H7 (cell line): ENCODE measurements around the gene TSHR. TPM values are rescaled to one million over a fixed set of nuclear protein-coding genes. Genes with fewer than 3 reads are reported as not detected.

Source experiments
- total RNA-seq: library from RNA; depleted of rRNA; stranded (reverse); fragments of >200 nt; shearing (Covaris generic); gene quantifications from 2 replicates; pipeline ENCODE4 v1.2.3, GENCODE V29; 2014; rRNA removed

TSHR gene
- total RNA-seq, 1 experiment from 2014 or later, result not detected

Other genes with a start within 250 kb of the TSHR start
- gene CEP128, start 13.9 kb upstream of the TSHR start, total RNA-seq, result 7.9 and 10.6 TPM in 2 replicates